Colon (tissue), 2 donors: Measurements from ENCODE around the gene EXOC3L4.
"Not testable (repeated sequence)": the region's sequence is repeated elsewhere in the genome, so short reads cannot be mapped to it uniquely, and the experiment has no call there.

Experiments used
- FAIRE-seq: peaks from 2 replicates; lab custom pipeline; 2012; peaks lifted over from hg19 to GRCh38; lab: Jason Lieb, UNC
- donor health status: control.
- donor health status: control.

Gene EXOC3L4

GRCh38 chr14:103094406-103095209, at the start of gene EXOC3L4:
EXOC3L4 (plus strand) TSS chr14:103094725; CDS start chr14:103100220, 5,495 bp downstream.
- FAIRE-seq, result no peak

- FAIRE-seq, result no peak
Observed at GRCh38 chr14:103045371-103045869, 49.1 kb upstream of the EXOC3L4 start.

GRCh38 chr14:103047453-103047852, 47.1 kb upstream of the EXOC3L4 start:
- not testable (repeated sequence) for FAIRE-seq

- no peak for FAIRE-seq
Observed at GRCh38 chr14:103050935-103051334, 43.6 kb upstream of the EXOC3L4 start.

- no peak for FAIRE-seq
Observed at GRCh38 chr14:103052407-103052806, 42.1 kb upstream of the EXOC3L4 start.

GRCh38 chr14:103055695-103056094, 38.8 kb upstream of the EXOC3L4 start:
- no peak for FAIRE-seq

- FAIRE-seq, result no peak
Observed at GRCh38 chr14:103056322-103057027, 38.0 kb upstream of the EXOC3L4 start.

- FAIRE-seq, result no peak
Observed at GRCh38 chr14:103057028-103057371, 37.5 kb upstream of the EXOC3L4 start.

GRCh38 chr14:103057372-103058163, 37.0 kb upstream of the EXOC3L4 start, which contains the start of gene CDC42BPB:
CDC42BPB (minus strand) TSS chr14:103057549; CDS start chr14:103057173, 376 bp downstream.
- no peak for FAIRE-seq

GRCh38 chr14:103058164-103059055, 36.1 kb upstream of the EXOC3L4 start:
- no peak for FAIRE-seq

GRCh38 chr14:103059556-103059955, 35.0 kb upstream of the EXOC3L4 start:
- no peak for FAIRE-seq

GRCh38 chr14:103061482-103061976, 33.0 kb upstream of the EXOC3L4 start:
- FAIRE-seq, result no peak

- FAIRE-seq, result no peak
Observed at GRCh38 chr14:103064436-103064835, 30.1 kb upstream of the EXOC3L4 start.

GRCh38 chr14:103064978-103065377, 29.5 kb upstream of the EXOC3L4 start:
- FAIRE-seq, result no peak

GRCh38 chr14:103065861-103066260, 28.7 kb upstream of the EXOC3L4 start:
- no peak for FAIRE-seq

GRCh38 chr14:103066399-103066798, 28.1 kb upstream of the EXOC3L4 start:
- FAIRE-seq, result no peak

- FAIRE-seq, result no peak
Observed at GRCh38 chr14:103067231-103067954, 27.1 kb upstream of the EXOC3L4 start.

- no peak for FAIRE-seq
Observed at GRCh38 chr14:103068351-103069073, 26.0 kb upstream of the EXOC3L4 start.

- no peak for FAIRE-seq
Observed at GRCh38 chr14:103070263-103070885, 24.2 kb upstream of the EXOC3L4 start.
